ENCODE results near the gene RYR3. TPM values are rescaled to one million over a fixed set of nuclear protein-coding genes. Genes with fewer than 3 reads are reported as not detected.

The RYR3 gene
- total and polyA plus RNA-seq, 2 donors (not counting 1 experiment from before 2014, with no cell fraction given): not detected

- H3K9me3 ChIP-seq (ENCODE audit: control extremely low read depth in 1 of 3, control insufficient read depth in 2 of 3, insufficient read depth in 1 of 3, low read length in 2 of 3): no peaks in the 10 kb centered on the region
- Mint-ChIP-seq H3K9me3 (ENCODE audit: insufficient read depth) (no peaks in the 10 kb centered on the region), H3K4me1 (no peaks in the 10 kb centered on the region), H3K27me3 (peaks cover 7% of the 10 kb centered on the region), H3K4me3 (no peak overlapping the region), H3K27ac (no peak overlapping the region)
- TF ChIP-seq CTCF (IDR thresholded peaks at IDR 0.05): no peak
- TF ChIP-seq EZH2 (IDR thresholded peaks at IDR 0.05; ENCODE audit: borderline replicate concordance, insufficient read depth, low read depth, low read length, poor library complexity, severe bottlenecking): no peak
- H4K20me1 ChIP-seq (ENCODE audit: control insufficient read depth, insufficient read depth, low read length, poor library complexity, severe bottlenecking): no peaks in the 10 kb centered on the region
- WGBS (ENCODE audit: insufficient coverage): no CpG with 5 or more reads among the region's 2 CpGs
- POLR2A ChIA-PET: no interaction called here
- no peaks in the 10 kb centered on the region for H3K4me1 ChIP-seq (ENCODE audit: control insufficient read depth in 2 of 2, insufficient read depth in 2 of 2, low read length in 2 of 2)
- H3K4me2 ChIP-seq (replicated peaks; ENCODE audit: low read depth, low read length, poor library complexity, severe bottlenecking): no peak overlapping the region
- ATAC-seq (ENCODE audit: low read depth) (no peak), DNase-seq (no peak)
- no peaks in the 10 kb centered on the region for H3K79me2 ChIP-seq (ENCODE audit: control insufficient read depth, insufficient read depth, low read length)
- H3K9ac ChIP-seq (ENCODE audit: low read length): no peak overlapping the region
- CTCF ChIA-PET: no interaction called here
- no peak overlapping the region for H3K4me3 ChIP-seq (ENCODE audit: control extremely low read depth in 1 of 5, extremely low read depth in 1 of 5, insufficient read depth in 1 of 5, low read depth in 2 of 5, low read length in 4 of 5)
- intact Hi-C loops (cut with micrococcal nuclease): no loop called here
- H3K27me3 ChIP-seq (replicated peaks in 1 of 4; ENCODE audit: control extremely low read depth in 1 of 4, control insufficient read depth in 3 of 4, insufficient read depth in 4 of 4, low read length in 3 of 4): no peaks in the 10 kb centered on the region
- H3K36me3 ChIP-seq (replicated peaks in 1 of 2; ENCODE audit: control extremely low read depth in 1 of 2, control insufficient read depth in 1 of 2, extremely low read depth in 1 of 2, insufficient read depth in 2 of 2, low read length in 1 of 2): no peaks in the 10 kb centered on the region
- no peak overlapping the region for H3K27ac ChIP-seq (ENCODE audit: low read length in 2 of 2)
- no peak overlapping the region for H2AFZ ChIP-seq (ENCODE audit: insufficient read depth, low read depth, low read length, poor library complexity, severe bottlenecking)
Measured at GRCh38 chr15:33839540-33839939, 528.8 kb downstream of the RYR3 start.

- peaks cover 7% of the 10 kb centered on the region for H3K27me3 Mint-ChIP-seq
- no peaks in the 10 kb centered on the region for H3K9me3 ChIP-seq (ENCODE audit: control extremely low read depth in 1 of 3, control insufficient read depth in 2 of 3, insufficient read depth in 1 of 3, low read length in 2 of 3)
- no peaks in the 10 kb centered on the region for H3K79me2 ChIP-seq (ENCODE audit: control insufficient read depth, insufficient read depth, low read length)
- intact Hi-C loops (cut with micrococcal nuclease): no loop called here
- H2AFZ ChIP-seq (ENCODE audit: insufficient read depth, low read depth, low read length, poor library complexity, severe bottlenecking): no peak overlapping the region
- DNase-seq: no peak
- H3K9me3 Mint-ChIP-seq (ENCODE audit: insufficient read depth): no peaks in the 10 kb centered on the region
- H4K20me1 ChIP-seq (ENCODE audit: control insufficient read depth, insufficient read depth, low read length, poor library complexity, severe bottlenecking): no peaks in the 10 kb centered on the region
- H3K4me1 ChIP-seq (ENCODE audit: control insufficient read depth in 2 of 2, insufficient read depth in 2 of 2, low read length in 2 of 2): no peaks in the 10 kb centered on the region
- H3K27ac Mint-ChIP-seq: no peak overlapping the region
- H3K27me3 ChIP-seq (replicated peaks in 1 of 4; ENCODE audit: control extremely low read depth in 1 of 4, control insufficient read depth in 3 of 4, insufficient read depth in 4 of 4, low read length in 3 of 4): no peaks in the 10 kb centered on the region
- H3K4me2 ChIP-seq (replicated peaks; ENCODE audit: low read depth, low read length, poor library complexity, severe bottlenecking): no peak overlapping the region
- 95% methylated on average over 3 of the region's 3 CpGs for WGBS (ENCODE audit: insufficient coverage)
- H3K27ac ChIP-seq (ENCODE audit: low read length in 2 of 2): no peak overlapping the region
- ATAC-seq (ENCODE audit: low read depth): no peak
- H3K4me3 ChIP-seq (ENCODE audit: control extremely low read depth in 1 of 5, extremely low read depth in 1 of 5, insufficient read depth in 1 of 5, low read depth in 2 of 5, low read length in 4 of 5): no peak overlapping the region
- CTCF ChIA-PET: no interaction called here
- H3K4me3 Mint-ChIP-seq: no peak overlapping the region
- TF ChIP-seq CTCF (IDR thresholded peaks at IDR 0.05) (no peak), EZH2 (IDR thresholded peaks at IDR 0.05; ENCODE audit: borderline replicate concordance, insufficient read depth, low read depth, low read length, poor library complexity, severe bottlenecking) (no peak)
- POLR2A ChIA-PET: no interaction called here
- no peaks in the 10 kb centered on the region for H3K36me3 ChIP-seq (replicated peaks in 1 of 2; ENCODE audit: control extremely low read depth in 1 of 2, control insufficient read depth in 1 of 2, extremely low read depth in 1 of 2, insufficient read depth in 2 of 2, low read length in 1 of 2)
- no peak overlapping the region for H3K9ac ChIP-seq (ENCODE audit: low read length)
- H3K4me1 Mint-ChIP-seq: no peaks in the 10 kb centered on the region
Measured at GRCh38 chr15:33840615-33841014, 529.8 kb downstream of the RYR3 start.
